Endothelial cell of umbilical vein (primary cell): ENCODE data around the gene RPL38. TPM values are rescaled to one million over a fixed set of nuclear protein-coding genes. Genes with fewer than 3 reads are reported as not detected.

Experiments
- BruUV-seq: library from RNA; stranded (reverse); fragments of 400-500 nt; replicated peaks from 2 replicates; lab custom pipeline; 2021; lab: Mats Ljungman, UMichigan
- CTCF ChIA-PET: fragments of 300-600, 350-600 bp; sonication (Branson Sonifier 250); formaldehyde crosslinking; loops from one replicate; lab custom pipeline; 2021; ENCODE audit warnings: antibody characterized with exemption, inconsistent platforms; lab: Charles Lee
- POLR2A ChIA-PET: fragments of 300-600, 350-600 bp; sonication (Branson Sonifier 250); formaldehyde crosslinking; loops from one replicate; lab custom pipeline; 2021; ENCODE audit warnings: antibody characterized with exemption, inconsistent platforms; lab: Charles Lee
- DNase-seq: peaks from one replicate; pipeline ENCODE4 v3.0.0-alpha.2; 2011; ENCODE audit warnings: low read depth, low spot score
- FAIRE-seq: peaks from 2 replicates; lab custom pipeline; 2011; peaks lifted over from hg19 to GRCh38; lab: Jason Lieb, UNC
- H2AFZ ChIP-seq: 2 replicates; pipeline ENCODE4 v1.6.0; 2012; ENCODE audit warnings: low read depth, low read length, control low read depth, inconsistent platforms
- H3K27ac ChIP-seq: 2 replicates; pipeline ENCODE4 v1.5.1; 2011; ENCODE audit warnings: low read depth, mild to moderate bottlenecking, control low read depth, low read length, moderate library complexity; ENCODE audit not compliant: insufficient read depth
- H3K27me3 ChIP-seq, 2 experiments: 2 replicates each; pipeline versions ENCODE4 v1.6.0 to v1.6.1; 2011; ENCODE audit warnings: low read length in 2 of 2, mixed read lengths in 1 of 2; ENCODE audit not compliant: control insufficient read depth in 2 of 2, insufficient read depth in 2 of 2
- H3K36me3 ChIP-seq, 2 experiments: 2 replicates in 1 of 2; 3 replicates in 1 of 2; pipeline ENCODE4 v1.5.1; 2011; ENCODE audit warnings: low read length in 2 of 2, mild to moderate bottlenecking in 1 of 2, moderate library complexity in 1 of 2; ENCODE audit not compliant: control insufficient read depth in 2 of 2, insufficient read depth in 2 of 2; ENCODE audit errors: extremely low read depth in 1 of 2
- H3K4me1 ChIP-seq: 3 replicates; pipeline ENCODE4 v1.5.1; 2011; ENCODE audit warnings: mild to moderate bottlenecking, low read length; ENCODE audit not compliant: control insufficient read depth, insufficient read depth; ENCODE audit errors: extremely low read depth
- H3K4me2 ChIP-seq: 2 replicates; pipeline ENCODE4 v1.6.1; 2011; ENCODE audit warnings: low read length, control low read depth, mixed read lengths; ENCODE audit not compliant: insufficient read depth
- H3K4me3 ChIP-seq, 3 experiments: fragments of 200-600 bp in 1 of 3; sonication (generic), shearing (Covaris generic) in 1 of 3; replicated peaks in 1 of 3; 2 replicates each; pipeline ENCODE4 v1.5.1; 2011 to 2016; ENCODE audit warnings: control low read depth in 3 of 3, low read length in 3 of 3, mild to moderate bottlenecking in 2 of 3, inconsistent platforms in 1 of 3, low read depth in 1 of 3, moderate library complexity in 1 of 3; ENCODE audit not compliant: insufficient read depth in 1 of 3
- H3K79me2 ChIP-seq: 2 replicates; pipeline ENCODE4 v1.6.0; 2012; ENCODE audit warnings: low read length, inconsistent platforms; ENCODE audit not compliant: control insufficient read depth, insufficient read depth
- H3K9ac ChIP-seq: replicated peaks from 2 replicates; pipeline ENCODE3; 2011; ENCODE audit warnings: low read length, control low read depth; ENCODE audit not compliant: insufficient read depth; ENCODE audit errors: extremely low read depth
- H3K9me1 ChIP-seq: replicated peaks from 3 replicates; pipeline ENCODE4 v1.6.0; 2011; ENCODE audit warnings: mild to moderate bottlenecking, low read length; ENCODE audit not compliant: control insufficient read depth, insufficient read depth; ENCODE audit errors: extremely low read depth
- H3K9me3 ChIP-seq: replicated peaks from 2 replicates; pipeline ENCODE4 v1.5.1; 2012; ENCODE audit warnings: low read length, inconsistent platforms; ENCODE audit not compliant: control insufficient read depth, insufficient read depth
- H4K20me1 ChIP-seq: replicated peaks from 2 replicates; pipeline ENCODE3; 2011; ENCODE audit warnings: mild to moderate bottlenecking, low read length; ENCODE audit not compliant: control insufficient read depth, insufficient read depth; ENCODE audit errors: extremely low read depth
- CTCF ChIP-seq, 2 donors: IDR thresholded peaks; 1 replicate in 1 of 2; 2 replicates in 1 of 2; pipeline ENCODE4 v1.5.1; 2011; ENCODE audit warnings: low read length in 2 of 2, mild to moderate bottlenecking in 2 of 2, moderate library complexity in 2 of 2, control low read depth in 1 of 2, inconsistent platforms in 1 of 2, low read depth in 1 of 2; ENCODE audit not compliant: insufficient read depth in 1 of 2; ENCODE audit errors: extremely low read depth in 1 of 2
- EZH2 ChIP-seq: IDR thresholded peaks from 2 replicates; pipeline ENCODE4 v1.6.1; 2012; ENCODE audit warnings: borderline replicate concordance, low read depth, mild to moderate bottlenecking, moderate library complexity, low read length, inconsistent platforms; ENCODE audit not compliant: severe bottlenecking
- FOS ChIP-seq: IDR thresholded peaks from 2 replicates; pipeline ENCODE4 v1.6.1; 2011; ENCODE audit warnings: mild to moderate bottlenecking, low read length, moderate library complexity, borderline replicate concordance; ENCODE audit not compliant: insufficient read depth
- GATA2 ChIP-seq: IDR thresholded peaks from 2 replicates; pipeline ENCODE4 v1.7.0; 2011; ENCODE audit warnings: low read depth, mild to moderate bottlenecking, moderate library complexity, mixed read lengths, low read length; ENCODE audit not compliant: insufficient read length, insufficient read depth
- JUN ChIP-seq: IDR thresholded peaks from 2 replicates; pipeline ENCODE4 v1.6.1; 2011; ENCODE audit warnings: borderline replicate concordance, low read depth; ENCODE audit not compliant: insufficient read length, insufficient read depth
- MAX ChIP-seq: IDR thresholded peaks from 2 replicates; pipeline ENCODE4 v1.6.1; 2011; ENCODE audit not compliant: insufficient read depth, insufficient read length
- MYC ChIP-seq: IDR thresholded peaks from one replicate; pipeline ENCODE4 v1.6.1; 2011; ENCODE audit warnings: mild to moderate bottlenecking, low read depth, low read length
- POLR2A ChIP-seq: IDR thresholded peaks from 2 replicates; pipeline ENCODE4 v1.6.1; 2012; ENCODE audit warnings: low read depth, mild to moderate bottlenecking, control low read depth, low read length
- POLR2AphosphoS5 ChIP-seq: IDR thresholded peaks from 2 replicates; pipeline ENCODE4 v1.6.1; 2012; ENCODE audit warnings: low read depth, mild to moderate bottlenecking, control low read depth, low read length, moderate library complexity; ENCODE audit not compliant: insufficient read depth
- dilution Hi-C: fragments of 300-500 bp; cut with MboI; formaldehyde crosslinking; loops from one replicate; pipeline ENCODE4 v1.15.0; 2019; ENCODE audit warnings: low sequenced_read_pairs; ENCODE audit not compliant: extremely low pct_ligation_motif_present
- intact Hi-C: fragments of 100-400 bp; cut with micrococcal nuclease; formaldehyde crosslinking; loops from one replicate; pipeline ENCODE4 v1.10.0; 2022
- polyA plus RNA-seq, 4 experiments: library from polyadenylated mRNA; depleted of rRNA in 3 of 4; stranded (reverse) in 3 of 4; unstranded in 1 of 4; fragments of >200 nt; gene quantifications; 2 replicates each; pipeline versions ENCODE4 v1.2.1 to v1.2.3, GENCODE V29; 2011 to 2012; ENCODE audit warnings: missing spikeins in 1 of 4
- total RNA-seq: library from RNA; stranded (reverse); gene quantifications from 2 replicates; pipeline ENCODE4 v1.2.3, GENCODE V29; 2021

Gene RPL38
- total and polyA plus RNA-seq, 2 donors (not counting 3 experiments of a cell fraction or from before 2014, with no cell fraction given), result 256 to 1,006 TPM

GRCh38 chr17:74215342-74215727, 11.9 kb downstream of the RPL38 start:
- H2AFZ ChIP-seq, result no peak overlapping the region
- TF ChIP-seq EZH2 (no peak), MYC (no peak), CTCF (IDR thresholded peaks at IDR 0.05; ENCODE audit: extremely low read depth in 1 of 2, insufficient read depth in 1 of 2, low read depth in 1 of 2, low read length in 2 of 2) (no peak)
- peaks cover 0 to 3% of the 10 kb centered on the region in 2 experiments for H3K36me3 ChIP-seq
- peaks cover 14% of the 10 kb centered on the region for H3K4me1 ChIP-seq
- H4K20me1 ChIP-seq, result no peaks in the 10 kb centered on the region
- FAIRE-seq (no peak), DNase-seq (no peak)
- no peaks in the 10 kb centered on the region for H3K79me2 ChIP-seq
- POLR2A ChIA-PET, result no interaction called here
- H3K9me3 ChIP-seq, result no peaks in the 10 kb centered on the region
- H3K27ac ChIP-seq, result no peak overlapping the region
- BruUV-seq, result no TSS peak
- CTCF ChIA-PET, result interaction anchor here (0.5 to 3.1 kb wide), 2 partner anchors 16 to 245 kb away, joined by 3 to 9 read pairs; no protein-coding TSS in a partner anchor
- intact Hi-C loops (no loop called here), dilution Hi-C loops (no loop called here)
- no peak overlapping the region for H3K4me3 ChIP-seq
- H3K4me2 ChIP-seq, result no peak overlapping the region
- H3K27me3 ChIP-seq, result no peaks in the 10 kb centered on the region
- no peak overlapping the region for H3K9ac ChIP-seq
- no peaks in the 10 kb centered on the region for H3K9me1 ChIP-seq

- intact Hi-C loops, result no loop called here
- Histone ChIP-seq H3K9me3 (no peaks in the 10 kb centered on the region), H3K4me2 (no peak overlapping the region), H3K27me3 (no peaks in the 10 kb centered on the region), H4K20me1 (no peaks in the 10 kb centered on the region), H3K27ac (no peak overlapping the region), H3K79me2 (no peaks in the 10 kb centered on the region), H3K4me1 (peaks cover 14% of the 10 kb centered on the region), H3K9ac (no peak overlapping the region), H2AFZ (no peak overlapping the region), H3K36me3 (no peaks in the 10 kb centered on the region), H3K4me3 (no peak overlapping the region), H3K9me1 (no peaks in the 10 kb centered on the region)
- ChIA-PET CTCF (interaction anchor here (1.2 to 3.1 kb wide), 3 partner anchors 17 to 787 kb away, joined by 3 to 9 read pairs (median 3); no protein-coding TSS in a partner anchor), POLR2A (no interaction called here)
- FAIRE-seq (no peak), DNase-seq (no peak)
- TF ChIP-seq FOS (no peak), MYC (no peak), EZH2 (no peak), MAX (no peak), POLR2A (no peak), CTCF (IDR thresholded peaks at IDR 0.05; ENCODE audit: extremely low read depth in 1 of 2, insufficient read depth in 1 of 2, low read depth in 1 of 2, low read length in 2 of 2) (no peak), POLR2AphosphoS5 (no peak), JUN (no peak), GATA2 (no peak)
- no TSS peak for BruUV-seq
- dilution Hi-C loops, result no loop called here
Measured at GRCh38 chr17:74216505-74216904, 13.0 kb downstream of the RPL38 start.
